Mammary epithelial cell (primary cell): ENCODE measurements around the gene SMARCAL1.

Experiments used
- EZH2 ChIP-seq: IDR thresholded peaks from 2 replicates; pipeline ENCODE4 v1.6.1; 2012; ENCODE audit warnings: low read length, inconsistent platforms, borderline replicate concordance
- TF ChIP-seq, protein P1 (sequence below), 2 donors: IDR thresholded peaks in 1 of 2; conservative IDR thresholded peaks in 1 of 2; 2 replicates each; pipeline ENCODE4 v1.5.1; 2011 to 2012; ENCODE audit warnings: inconsistent platforms in 2 of 2, low read length in 2 of 2, mild to moderate bottlenecking in 2 of 2, control low read depth in 1 of 2, low read depth in 1 of 2; ENCODE audit not compliant: insufficient read depth in 1 of 2; ENCODE audit errors: extremely low read depth in 1 of 2

- TF ChIP-seq, protein P1, sequence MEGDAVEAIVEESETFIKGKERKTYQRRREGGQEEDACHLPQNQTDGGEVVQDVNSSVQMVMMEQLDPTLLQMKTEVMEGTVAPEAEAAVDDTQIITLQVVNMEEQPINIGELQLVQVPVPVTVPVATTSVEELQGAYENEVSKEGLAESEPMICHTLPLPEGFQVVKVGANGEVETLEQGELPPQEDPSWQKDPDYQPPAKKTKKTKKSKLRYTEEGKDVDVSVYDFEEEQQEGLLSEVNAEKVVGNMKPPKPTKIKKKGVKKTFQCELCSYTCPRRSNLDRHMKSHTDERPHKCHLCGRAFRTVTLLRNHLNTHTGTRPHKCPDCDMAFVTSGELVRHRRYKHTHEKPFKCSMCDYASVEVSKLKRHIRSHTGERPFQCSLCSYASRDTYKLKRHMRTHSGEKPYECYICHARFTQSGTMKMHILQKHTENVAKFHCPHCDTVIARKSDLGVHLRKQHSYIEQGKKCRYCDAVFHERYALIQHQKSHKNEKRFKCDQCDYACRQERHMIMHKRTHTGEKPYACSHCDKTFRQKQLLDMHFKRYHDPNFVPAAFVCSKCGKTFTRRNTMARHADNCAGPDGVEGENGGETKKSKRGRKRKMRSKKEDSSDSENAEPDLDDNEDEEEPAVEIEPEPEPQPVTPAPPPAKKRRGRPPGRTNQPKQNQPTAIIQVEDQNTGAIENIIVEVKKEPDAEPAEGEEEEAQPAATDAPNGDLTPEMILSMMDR (conservative IDR thresholded peaks at IDR 0.05 in 1 of 2, IDR thresholded peaks at IDR 0.05 in 1 of 2; ENCODE audit: extremely low read depth in 1 of 2, insufficient read depth in 1 of 2, low read depth in 1 of 2, low read length in 2 of 2) = no peak
- TF ChIP-seq EZH2 = no peak
Measured at GRCh38 chr2:216520112-216520511, 107.8 kb downstream of the SMARCAL1 start.
